NT2/D1 (cell line): ENCODE results near the gene YPEL1.

Source experiments
- SUZ12 ChIP-seq: IDR thresholded peaks from 2 replicates; pipeline ENCODE4 v1.6.1; 2011; ENCODE audit not compliant: insufficient read length, insufficient read depth; ENCODE audit errors: extremely low read depth
- YY1 ChIP-seq: IDR thresholded peaks from 2 replicates; pipeline ENCODE4 v1.6.1; 2011; ENCODE audit not compliant: insufficient read length, insufficient read depth
- ZNF274 ChIP-seq: IDR thresholded peaks from 2 replicates; pipeline ENCODE4 v1.6.1; 2011; ENCODE audit warnings: mild to moderate bottlenecking, low read depth, low read length

- no peak for TF ChIP-seq YY1
- TF ChIP-seq SUZ12: no peak
- TF ChIP-seq ZNF274: no peak
These were observed 49.4 kb downstream of the YPEL1 start for GRCh38 chr22:21686193-21686608.
